Measurements from ENCODE around the gene KCNQ1. TPM values are rescaled to one million over a fixed set of nuclear protein-coding genes. Genes with fewer than 3 reads are reported as not detected.

The KCNQ1 gene
- total and polyA plus RNA-seq, 9 of the 15 experiments (the other 6 are each of a cell fraction or from before 2014, with no cell fraction given): 0.44 TPM; not detected in 8

DNA sequence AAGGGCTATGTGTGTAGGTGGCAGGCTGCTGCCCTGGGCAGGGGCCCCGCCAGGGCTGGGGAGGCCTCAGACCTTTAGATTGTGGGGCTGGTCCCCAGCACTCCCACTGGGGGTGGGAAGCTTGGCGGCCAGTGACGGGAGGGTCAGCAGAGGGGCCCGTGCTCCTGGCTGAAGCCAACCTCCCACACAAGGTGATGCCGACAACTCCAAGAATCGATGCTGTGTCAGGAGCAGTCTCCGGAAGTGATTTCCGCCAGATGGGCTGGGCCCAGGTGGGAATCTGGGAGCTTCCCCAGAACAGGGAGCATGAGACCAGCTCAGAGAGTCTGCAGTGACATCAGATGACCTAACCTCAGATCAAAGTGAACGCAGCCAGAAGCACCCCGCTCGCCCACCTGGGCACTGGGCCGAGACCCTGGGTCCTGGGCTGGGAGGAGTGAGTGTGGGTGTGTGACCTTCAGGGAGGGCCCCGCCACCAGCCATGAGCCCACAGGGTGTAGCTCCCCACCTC is 8.2 kb upstream of the KCNQ1 start:
- H3K79me2 ChIP-seq (ENCODE audit: control insufficient read depth, insufficient read depth, low read length): no peaks in the 10 kb centered on the region
- no peak for FAIRE-seq
- no peak overlapping the region for H3K9ac ChIP-seq (ENCODE audit: insufficient read depth in 1 of 2, low read depth in 2 of 2, low read length in 2 of 2)
- POLR2A ChIA-PET: interaction anchor here (1.0 kb wide), 1 partner anchor 244 kb away, joined by 4 read pairs; no protein-coding TSS in a partner anchor
- H3K4me2 ChIP-seq (ENCODE audit: insufficient read depth, low read length): no peak overlapping the region
- H4K20me1 ChIP-seq (replicated peaks; ENCODE audit: control insufficient read depth, insufficient read depth, low read length): peaks cover 4% of the 10 kb centered on the region; the same call in 1 of the 2 replicates
- peaks cover 2 to 53% of the 10 kb centered on the region in 2 experiments; a peak in 4 of 5 replicates for H3K27me3 ChIP-seq (ENCODE audit: control insufficient read depth in 2 of 2, insufficient read depth in 2 of 2, low read length in 2 of 2)
- no peak overlapping the region for H3K4me3 ChIP-seq
- H3K4me1 ChIP-seq (replicated peaks in 1 of 2; ENCODE audit: control insufficient read depth in 2 of 2, insufficient read depth in 2 of 2, low read length in 2 of 2): peaks cover 0 to 3% of the 10 kb centered on the region in 2 experiments; a peak in 1 of 5 replicates
- 3% methylated on average over 13 of the region's 13 CpGs for WGBS (ENCODE audit: insufficient coverage, low coverage, missing lambda C conversion rate)
- in situ Hi-C loops (cut with MboI): no loop called here
- ATAC-seq: no peak
- CTCF ChIA-PET (ENCODE audit: low intra/inter-chr PET ratio): no interaction called here
- BruUV-seq (replicated peaks): no TSS peak
- H2AFZ ChIP-seq (ENCODE audit: low read depth, low read length): no peak overlapping the region
- H3K9me1 ChIP-seq (ENCODE audit: control insufficient read depth, insufficient read depth, low read length): peaks cover 2% of the 10 kb centered on the region
- DNase-seq (ENCODE audit: extremely low read depth in 1 of 4, low spot score in 3 of 4): no peak
- H3K27ac ChIP-seq (ENCODE audit: extremely low read depth, low read depth, low read length): no peak overlapping the region
- intact Hi-C loops (cut with micrococcal nuclease): no loop called here
- no peaks in the 10 kb centered on the region for H3K9me3 ChIP-seq (replicated peaks; ENCODE audit: control insufficient read depth, insufficient read depth, low read depth, low read length)
- TF ChIP-seq EWSR1 (IDR thresholded peaks at IDR 0.05; ENCODE audit: borderline replicate concordance, low read depth, partially characterized antibody) (no peak), RBM34 (IDR thresholded peaks at IDR 0.05; ENCODE audit: borderline replicate concordance, insufficient read depth, low read length) (no peak), ZNF584 (CRISPR knock-in tag; IDR thresholded peaks at IDR 0.05; ENCODE audit: low read depth) (no peak), KLF16 (IDR thresholded peaks at IDR 0.05) (no peak), RBM39 (optimal IDR thresholded peaks at IDR 0.05; ENCODE audit: low read depth, low read length) (no peak)
- TF ChIP-seq, protein P1, sequence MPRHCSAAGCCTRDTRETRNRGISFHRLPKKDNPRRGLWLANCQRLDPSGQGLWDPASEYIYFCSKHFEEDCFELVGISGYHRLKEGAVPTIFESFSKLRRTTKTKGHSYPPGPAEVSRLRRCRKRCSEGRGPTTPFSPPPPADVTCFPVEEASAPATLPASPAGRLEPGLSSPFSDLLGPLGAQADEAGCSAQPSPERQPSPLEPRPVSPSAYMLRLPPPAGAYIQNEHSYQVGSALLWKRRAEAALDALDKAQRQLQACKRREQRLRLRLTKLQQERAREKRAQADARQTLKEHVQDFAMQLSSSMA (CRISPR knock-in tag; IDR thresholded peaks at IDR 0.05): no peak
- TF ChIP-seq, protein P2, sequence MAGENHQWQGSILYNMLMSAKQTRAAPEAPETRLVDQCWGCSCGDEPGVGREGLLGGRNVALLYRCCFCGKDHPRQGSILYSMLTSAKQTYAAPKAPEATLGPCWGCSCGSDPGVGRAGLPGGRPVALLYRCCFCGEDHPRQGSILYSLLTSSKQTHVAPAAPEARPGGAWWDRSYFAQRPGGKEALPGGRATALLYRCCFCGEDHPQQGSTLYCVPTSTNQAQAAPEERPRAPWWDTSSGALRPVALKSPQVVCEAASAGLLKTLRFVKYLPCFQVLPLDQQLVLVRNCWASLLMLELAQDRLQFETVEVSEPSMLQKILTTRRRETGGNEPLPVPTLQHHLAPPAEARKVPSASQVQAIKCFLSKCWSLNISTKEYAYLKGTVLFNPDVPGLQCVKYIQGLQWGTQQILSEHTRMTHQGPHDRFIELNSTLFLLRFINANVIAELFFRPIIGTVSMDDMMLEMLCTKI (IDR thresholded peaks at IDR 0.05; ENCODE audit: partially characterized antibody): no peak
- TF ChIP-seq, protein P3, sequence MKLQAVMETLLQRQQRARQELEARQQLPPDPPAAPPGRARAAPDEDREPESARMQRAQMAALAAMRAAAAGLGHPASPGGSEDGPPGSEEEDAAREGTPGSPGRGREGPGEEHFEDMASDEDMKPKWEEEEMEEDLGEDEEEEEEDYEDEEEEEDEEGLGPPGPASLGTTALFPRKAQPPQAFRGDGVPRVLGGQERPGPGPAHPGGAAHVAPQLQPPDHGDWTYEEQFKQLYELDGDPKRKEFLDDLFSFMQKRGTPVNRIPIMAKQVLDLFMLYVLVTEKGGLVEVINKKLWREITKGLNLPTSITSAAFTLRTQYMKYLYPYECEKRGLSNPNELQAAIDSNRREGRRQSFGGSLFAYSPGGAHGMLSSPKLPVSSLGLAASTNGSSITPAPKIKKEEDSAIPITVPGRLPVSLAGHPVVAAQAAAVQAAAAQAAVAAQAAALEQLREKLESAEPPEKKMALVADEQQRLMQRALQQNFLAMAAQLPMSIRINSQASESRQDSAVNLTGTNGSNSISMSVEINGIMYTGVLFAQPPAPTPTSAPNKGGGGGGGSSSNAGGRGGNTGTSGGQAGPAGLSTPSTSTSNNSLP (IDR thresholded peaks at IDR 0.05; ENCODE audit: borderline replicate concordance, low read depth, low read length): no peak
- H3K36me3 ChIP-seq (ENCODE audit: control insufficient read depth, insufficient read depth, low read length): no peaks in the 10 kb centered on the region
